GM18868 (cell line): ENCODE results near the gene ABCC1.
"Not testable (repeated sequence)": the region's sequence is repeated elsewhere in the genome, so short reads cannot be mapped to it uniquely, and the experiment has no call there.

ENCODE experiments used
- ATAC-seq: cut with Tn5 transposase; IDR thresholded peaks from one replicate; pipeline ENCODE4 v1.9.1; 2021; ENCODE audit warnings: mild to moderate bottlenecking, moderate library complexity; ENCODE audit not compliant: unreplicated experiment

ABCC1 gene

GRCh38 chr16:16131204-16131603 lies 181.8 kb downstream of the ABCC1 start:
- no peak for ATAC-seq

- no peak for ATAC-seq
These were observed 182.2 kb downstream of the ABCC1 start for GRCh38 chr16:16131659-16132058.

DNA sequence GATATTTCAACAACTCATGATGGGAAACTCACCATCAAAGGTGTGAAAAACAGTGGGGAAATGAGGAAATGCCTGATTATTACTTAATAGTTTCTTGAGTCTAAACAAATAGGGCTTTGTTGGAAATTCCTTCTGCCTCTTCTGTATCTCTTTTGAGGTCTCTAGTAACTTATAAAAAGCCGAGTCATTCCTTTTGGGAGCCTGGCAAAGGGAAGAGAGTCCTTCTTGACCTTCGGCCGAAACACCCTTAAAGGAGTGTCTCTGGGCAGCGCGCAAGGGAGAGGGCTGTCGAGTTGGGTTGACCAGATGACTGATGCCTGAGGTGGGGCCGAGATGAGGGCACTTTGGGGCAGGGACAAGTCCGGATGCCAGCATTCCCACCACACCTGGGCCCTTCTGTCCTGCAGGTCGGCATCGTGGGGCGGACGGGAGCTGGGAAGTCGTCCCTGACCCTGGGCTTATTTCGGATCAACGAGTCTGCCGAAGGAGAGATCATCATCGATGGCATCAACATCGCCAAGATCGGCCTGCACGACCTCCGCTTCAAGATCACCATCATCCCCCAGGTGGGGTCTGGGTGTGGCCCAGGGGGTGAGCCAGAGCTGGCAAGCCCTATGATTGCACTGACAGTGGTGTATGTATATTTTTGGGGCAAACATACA lies 184.7 kb downstream of the ABCC1 start:
- no peak for ATAC-seq

GRCh38 chr16:16136588-16136987 lies 187.2 kb downstream of the ABCC1 start:
- ATAC-seq: no peak

GRCh38 chr16:16137110-16137509 lies 187.7 kb downstream of the ABCC1 start:
- no peak for ATAC-seq

DNA sequence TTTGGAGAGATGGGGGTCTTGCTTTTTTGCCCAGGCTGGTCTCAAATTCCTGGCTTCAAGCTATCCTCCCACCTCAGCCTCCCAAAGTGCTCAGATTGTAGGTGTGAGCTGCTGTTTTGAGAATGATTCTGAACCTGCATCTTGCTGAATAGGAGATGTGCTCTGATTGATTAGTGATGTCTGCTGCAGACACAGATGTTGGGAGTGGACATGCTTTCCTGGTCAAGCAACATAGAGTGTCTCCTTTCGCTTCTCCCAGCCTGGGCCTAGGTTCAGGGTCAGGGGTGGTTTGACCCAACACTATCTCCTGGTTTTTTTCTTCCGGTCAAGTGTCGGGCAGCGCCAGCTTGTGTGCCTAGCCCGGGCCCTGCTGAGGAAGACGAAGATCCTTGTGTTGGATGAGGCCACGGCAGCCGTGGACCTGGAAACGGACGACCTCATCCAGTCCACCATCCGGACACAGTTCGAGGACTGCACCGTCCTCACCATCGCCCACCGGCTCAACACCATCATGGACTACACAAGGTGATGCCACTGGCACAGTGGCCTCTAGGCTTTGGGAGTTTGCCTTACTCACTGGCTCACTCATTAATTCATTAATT lies 188.7 kb downstream of the ABCC1 start:
- ATAC-seq: no peak

DNA sequence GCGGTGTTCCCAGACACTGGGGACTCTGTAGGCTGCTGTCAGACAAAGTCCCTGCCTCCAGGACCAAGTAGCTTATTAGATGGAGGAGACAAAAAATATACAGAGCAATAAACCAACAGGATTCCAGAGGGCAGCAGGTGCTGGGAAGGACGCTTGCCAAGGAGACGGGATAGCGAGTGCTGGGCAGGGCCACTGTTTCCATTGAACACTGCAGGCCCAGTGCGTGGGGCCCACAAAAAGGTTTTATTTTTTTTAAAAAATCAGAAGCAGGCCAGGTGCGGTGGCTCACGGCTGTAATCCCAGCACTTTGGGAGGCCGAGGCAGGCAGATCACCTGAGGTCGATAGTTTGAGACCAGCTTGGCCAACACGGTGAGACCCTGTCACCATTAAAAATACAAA lies 189.6 kb downstream of the ABCC1 start:
- ATAC-seq: no peak

GRCh38 chr16:16139806-16140205 lies 190.4 kb downstream of the ABCC1 start:
- ATAC-seq: no peak

DNA sequence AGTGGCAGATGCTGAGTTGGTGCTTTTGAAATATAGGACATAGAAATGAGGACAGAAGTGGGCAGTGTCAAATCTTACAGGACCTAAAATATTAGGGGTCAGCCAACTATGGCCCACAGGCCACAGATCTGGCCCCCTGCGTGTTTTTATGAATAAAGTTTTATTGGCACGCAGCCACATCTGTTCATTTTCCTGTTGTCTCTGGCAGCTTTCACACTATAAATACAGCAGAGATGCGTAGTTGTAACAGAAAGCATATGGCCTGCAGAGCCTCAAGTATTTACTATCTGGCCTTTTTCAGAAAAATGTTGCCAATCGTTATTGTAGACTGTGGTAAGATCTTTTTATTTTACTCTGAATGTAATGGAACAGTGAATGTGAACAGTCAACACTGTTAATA lies 191.1 kb downstream of the ABCC1 start:
- ATAC-seq: no peak

- no peak for ATAC-seq
These were observed 191.7 kb downstream of the ABCC1 start for GRCh38 chr16:16141141-16141540.

DNA sequence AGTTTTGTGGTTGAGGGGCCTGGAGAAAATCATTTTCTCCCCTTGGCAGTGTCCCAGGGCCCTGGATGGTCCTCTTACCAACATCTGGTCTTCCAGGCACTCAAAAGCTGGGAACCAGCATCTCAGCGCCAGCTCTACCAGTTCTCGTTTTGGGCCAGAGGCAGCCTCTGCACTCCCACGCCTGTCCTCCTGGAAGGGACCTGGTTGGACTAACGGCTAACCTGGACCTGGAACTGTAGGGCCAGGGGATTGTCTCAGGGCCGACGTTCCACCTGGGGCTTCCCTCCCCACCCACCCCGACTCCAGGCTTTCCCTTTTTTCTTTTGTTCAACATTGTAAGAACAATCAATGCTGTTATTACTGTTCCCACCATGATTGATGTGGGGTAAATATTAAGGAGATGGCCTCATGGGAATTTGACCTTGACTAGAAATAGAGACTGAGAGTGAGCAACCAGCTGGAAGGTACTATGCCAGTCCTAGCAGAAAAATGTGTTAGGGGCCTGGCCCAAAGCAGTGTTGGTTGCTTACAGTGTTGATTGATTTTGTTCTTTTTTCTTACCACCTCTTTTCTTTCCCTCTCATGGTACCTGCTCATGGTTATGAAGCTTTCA lies 192.5 kb downstream of the ABCC1 start:
- ATAC-seq: no peak

DNA sequence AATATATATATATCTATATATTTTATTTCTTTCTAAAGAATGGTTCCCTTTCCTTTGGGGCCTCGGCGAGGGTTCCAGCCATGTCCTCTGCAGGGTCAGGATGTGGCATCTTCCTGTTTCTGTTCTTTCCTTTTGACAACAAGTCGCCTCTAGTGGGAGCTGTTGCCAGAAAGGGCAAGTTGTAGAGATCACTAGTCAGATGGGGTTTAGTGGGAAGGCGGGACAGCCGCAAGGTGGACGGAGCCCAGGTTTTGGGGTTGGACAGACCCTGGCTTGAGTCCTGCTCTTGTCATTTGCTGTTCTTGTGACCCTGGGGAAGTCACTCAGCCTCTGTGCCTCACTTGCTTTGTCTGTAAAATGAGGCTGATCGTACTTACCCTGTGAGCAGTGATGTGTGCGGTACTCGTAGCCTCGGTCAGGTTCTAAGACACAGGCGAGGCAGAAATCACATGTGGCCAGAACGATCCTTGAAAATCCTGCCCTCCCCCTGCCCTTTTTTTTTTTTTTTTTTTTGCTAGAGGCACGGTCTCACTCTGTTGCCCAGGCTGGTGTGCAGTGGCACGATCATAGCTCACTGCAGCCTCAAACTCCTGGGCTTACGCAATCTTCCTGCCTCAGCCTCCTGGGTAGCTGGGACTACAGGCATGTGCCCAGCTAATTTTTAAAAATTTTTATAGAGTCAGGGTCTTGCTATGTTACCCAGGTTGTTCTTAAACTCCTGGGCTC lies 193.8 kb downstream of the ABCC1 start:
- no peak for ATAC-seq

DNA sequence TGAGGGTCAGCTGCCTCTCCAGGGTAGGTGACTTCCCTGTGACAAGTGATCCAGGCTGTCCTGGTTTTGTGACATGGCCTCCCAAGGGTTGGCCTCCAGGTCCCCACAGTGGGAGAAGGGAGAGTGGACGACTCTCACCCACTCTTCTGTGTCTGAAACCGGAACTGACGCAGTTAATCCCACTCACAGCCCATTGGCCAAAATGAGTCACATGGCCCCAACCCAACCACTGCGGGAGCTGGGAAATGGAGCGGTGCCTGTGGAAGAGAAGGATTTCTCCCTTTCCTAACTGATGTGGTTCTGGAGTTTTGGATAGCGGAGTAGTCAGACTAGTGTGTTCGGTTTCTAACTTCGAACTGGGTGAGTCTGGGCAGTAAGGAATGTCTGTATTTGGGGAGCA lies 194.5 kb downstream of the ABCC1 start:
- ATAC-seq: no peak

GRCh38 chr16:16144416-16144815 lies 195.0 kb downstream of the ABCC1 start:
- no peak for ATAC-seq

- no peak for ATAC-seq
These were observed 195.9 kb downstream of the ABCC1 start for GRCh38 chr16:16145286-16145685.

GRCh38 chr16:16146380-16147315 lies 197.2 kb downstream of the ABCC1 start:
- ATAC-seq: no peak

- ATAC-seq: no peak
These were observed 198.0 kb downstream of the ABCC1 start for GRCh38 chr16:16147316-16147999.

- ATAC-seq: not testable (repeated sequence)
These were observed 198.7 kb downstream of the ABCC1 start for GRCh38 chr16:16148000-16148599.

DNA sequence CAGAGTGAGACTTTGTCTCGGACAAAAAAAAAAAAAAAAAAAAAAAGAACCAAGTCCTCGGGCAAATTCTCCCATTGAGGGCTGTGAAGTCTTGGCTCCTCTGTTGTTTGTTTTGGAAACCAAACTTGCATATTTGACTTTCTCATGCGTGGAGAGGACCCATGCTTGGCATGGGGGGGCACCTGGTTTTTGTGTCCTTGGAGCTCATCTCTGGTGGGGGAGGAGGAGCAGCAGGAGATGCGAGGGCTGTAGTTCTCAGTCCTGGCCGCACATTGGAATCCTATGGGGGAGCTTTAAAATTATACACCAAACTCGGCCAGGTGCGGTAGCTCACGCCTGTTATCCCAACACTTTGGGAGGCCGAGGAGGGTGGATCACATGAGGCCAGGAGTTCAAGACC lies 199.3 kb downstream of the ABCC1 start:
- ATAC-seq: no peak

DNA sequence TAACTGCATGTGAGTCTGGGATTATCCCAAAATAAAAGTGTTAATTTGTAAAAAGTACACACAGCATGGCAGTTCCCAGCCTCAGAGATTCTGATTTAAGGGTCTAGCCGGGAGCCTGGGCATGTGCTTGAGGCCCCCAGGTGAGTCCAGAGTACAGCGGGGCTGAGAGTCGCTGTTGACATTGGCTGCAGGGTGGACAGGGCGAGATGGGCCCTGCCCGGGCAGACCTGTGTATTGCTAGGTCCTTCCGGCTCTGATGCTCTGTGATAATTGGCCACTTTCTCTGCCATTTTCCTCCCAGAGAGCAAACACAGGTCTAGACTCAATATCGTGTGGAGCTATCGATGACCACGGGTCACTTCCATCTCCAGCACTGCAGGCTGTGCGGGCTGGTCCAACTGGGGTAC lies 200.3 kb downstream of the ABCC1 start:
- ATAC-seq: no peak
